GM18907 (cell line): ENCODE measurements around the gene WWTR1.

Experiments
- ATAC-seq: cut with Tn5 transposase; IDR thresholded peaks from one replicate; pipeline ENCODE4 v1.9.1; 2021; ENCODE audit warnings: mild to moderate bottlenecking, moderate library complexity; ENCODE audit not compliant: unreplicated experiment

The WWTR1 gene

DNA sequence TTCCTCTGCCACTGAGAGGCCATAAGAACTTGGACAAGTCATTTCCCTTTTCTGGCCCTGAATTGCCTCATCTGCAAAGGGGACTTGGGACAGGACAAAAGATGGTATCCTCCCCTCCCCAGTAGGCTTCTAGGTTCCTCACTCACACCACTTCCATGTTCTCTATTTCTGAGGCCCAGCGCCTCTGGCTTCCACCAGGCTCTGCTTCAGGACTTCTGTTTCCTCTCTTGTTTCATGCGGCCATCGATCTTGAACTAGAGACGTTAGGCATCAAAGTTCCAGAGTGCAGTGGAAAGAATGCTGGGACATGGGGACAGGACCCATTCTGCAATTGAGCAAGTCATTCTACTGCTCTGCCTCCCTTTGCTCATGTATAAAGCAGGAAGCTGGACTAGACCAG, 181.6 kb downstream of the WWTR1 start:
- ATAC-seq: no peak

DNA sequence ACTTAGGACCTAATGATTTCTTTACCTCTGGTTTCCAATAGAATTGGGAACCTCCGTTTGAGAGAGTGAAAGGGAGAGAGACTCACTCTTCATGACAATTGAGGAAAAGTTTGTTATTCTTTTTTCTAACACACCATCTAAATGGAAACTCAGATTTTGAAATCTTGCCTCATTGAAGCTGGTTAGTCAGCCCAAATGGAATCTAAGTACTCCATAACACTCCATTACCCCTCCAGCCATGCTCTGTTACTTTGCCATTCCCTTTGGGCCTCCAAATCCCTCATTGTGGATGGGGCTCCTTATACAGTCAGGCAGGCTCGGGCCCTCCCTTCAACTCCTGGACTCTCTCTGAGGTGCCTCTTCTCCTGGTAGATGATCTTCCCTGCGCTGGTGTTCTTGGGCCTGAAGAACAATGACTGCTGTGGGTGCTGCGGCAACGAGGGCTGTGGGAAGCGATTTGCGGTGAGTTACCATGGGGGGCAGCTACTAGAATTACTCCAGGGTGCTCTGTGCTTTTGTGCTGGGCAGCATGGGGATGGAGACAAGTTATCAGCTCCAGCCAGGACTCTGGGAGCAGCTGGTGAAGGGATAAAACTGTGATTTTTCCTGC, 182.3 kb downstream of the WWTR1 start:
- no peak for ATAC-seq

DNA sequence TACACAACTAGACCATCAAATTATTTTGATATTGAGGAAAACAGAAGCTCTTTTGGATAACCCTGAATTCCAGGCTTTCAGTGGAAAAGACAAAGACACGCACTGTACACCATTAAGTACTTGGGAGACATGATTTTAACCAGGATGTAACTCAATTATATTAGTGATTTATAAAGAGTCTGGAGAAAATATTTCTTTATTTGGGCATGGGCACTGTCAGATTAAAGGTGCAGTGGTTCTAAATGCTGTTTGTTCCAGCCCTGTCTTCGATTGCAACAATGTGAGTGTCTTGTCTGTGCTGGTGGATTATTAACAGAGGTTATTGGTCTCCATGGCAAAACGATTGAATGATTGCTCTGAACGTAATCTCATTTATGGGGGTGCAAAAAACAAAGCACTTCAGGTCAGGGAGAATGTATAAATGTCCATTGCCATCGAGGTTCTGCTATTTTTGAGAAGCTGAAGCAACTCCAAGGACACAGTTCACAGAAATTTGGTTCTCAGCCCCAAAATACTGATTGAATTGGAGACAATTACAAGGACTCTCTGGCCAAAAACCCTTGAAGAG, 183.5 kb downstream of the WWTR1 start, which contains the start of gene TM4SF4:
Gene TM4SF4, plus strand, starts transcription at position 448 of the 568 bp plus-strand sequence. CDS start 181 bp downstream, outside the sequence.
- ATAC-seq: no peak

DNA sequence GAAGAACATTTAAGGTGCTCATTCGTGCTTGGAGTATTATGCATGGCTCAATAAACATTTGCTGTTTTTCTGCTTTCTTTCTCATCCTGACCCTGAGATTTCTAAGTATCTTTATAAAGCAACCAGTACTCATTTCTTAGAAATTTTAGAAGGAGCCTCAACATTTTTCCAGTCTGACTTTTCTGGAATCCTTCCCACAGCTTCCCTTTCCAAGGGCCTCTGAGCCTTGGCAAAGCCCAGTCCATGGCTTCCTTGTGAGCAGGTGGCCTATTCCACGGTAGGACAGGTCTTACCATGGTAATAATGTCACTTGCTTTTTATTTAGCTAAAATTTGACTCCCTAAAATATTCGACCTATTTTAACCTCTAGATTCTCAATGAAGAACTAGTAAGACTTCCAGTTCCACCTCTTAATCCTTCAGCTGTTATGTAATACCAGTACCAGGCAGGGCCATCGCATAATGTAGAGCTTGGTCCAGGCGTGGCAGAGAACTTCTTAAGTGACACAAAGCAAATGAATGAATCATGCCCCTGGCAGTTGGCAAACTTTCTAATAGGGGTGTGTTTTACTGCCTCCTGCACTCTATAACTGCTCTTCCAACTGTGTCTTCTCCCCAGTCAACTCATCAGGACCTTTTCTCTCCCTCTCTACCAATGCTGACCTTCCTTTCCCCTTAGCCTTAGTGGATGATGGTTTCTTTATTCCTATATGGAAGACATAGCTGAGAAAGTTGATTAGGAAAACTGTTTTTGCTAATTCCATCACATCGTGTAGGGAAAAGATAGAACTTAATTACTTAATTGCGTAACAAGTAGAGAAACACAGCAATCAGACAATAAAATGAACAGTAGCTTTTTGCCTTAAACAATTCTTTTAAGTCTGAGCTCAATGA, 184.2 kb downstream of the WWTR1 start:
- ATAC-seq: no peak

DNA sequence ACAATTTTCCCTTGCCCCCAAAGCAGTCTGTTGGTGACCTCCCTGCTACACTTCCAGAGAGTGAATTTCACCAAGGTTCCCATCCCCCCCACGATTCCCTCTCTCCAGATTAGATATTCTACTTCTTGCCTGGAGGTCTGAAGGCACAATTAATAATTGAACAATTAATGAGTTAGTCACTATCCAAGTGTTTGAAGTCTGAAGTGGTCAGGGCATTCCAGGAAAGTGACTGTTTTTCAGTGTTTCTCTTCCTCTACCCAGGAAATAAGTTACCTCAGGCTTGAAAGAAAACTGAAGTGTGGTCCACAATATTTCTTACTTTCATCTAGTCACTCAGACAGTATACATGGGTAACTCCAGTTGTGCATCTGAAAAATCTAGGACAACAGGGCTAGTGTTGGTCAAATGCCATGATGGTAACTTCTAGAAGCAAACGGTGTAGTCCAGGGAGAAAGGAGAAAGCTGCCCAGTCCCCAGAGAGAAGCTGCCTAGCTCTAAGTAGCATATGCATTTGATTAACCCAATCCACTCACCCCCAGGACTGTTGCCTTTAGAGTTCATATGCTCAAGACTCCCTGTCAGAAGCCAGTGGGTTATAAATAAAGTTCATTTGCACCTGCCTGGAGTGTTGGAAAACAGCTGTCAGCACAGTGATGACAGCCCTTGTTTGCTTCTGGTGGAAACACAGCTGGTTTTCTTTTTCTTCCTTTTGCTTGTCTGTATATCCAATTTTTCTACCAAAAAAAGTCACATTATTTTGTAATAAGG, 185.6 kb downstream of the WWTR1 start:
- ATAC-seq: no peak

DNA sequence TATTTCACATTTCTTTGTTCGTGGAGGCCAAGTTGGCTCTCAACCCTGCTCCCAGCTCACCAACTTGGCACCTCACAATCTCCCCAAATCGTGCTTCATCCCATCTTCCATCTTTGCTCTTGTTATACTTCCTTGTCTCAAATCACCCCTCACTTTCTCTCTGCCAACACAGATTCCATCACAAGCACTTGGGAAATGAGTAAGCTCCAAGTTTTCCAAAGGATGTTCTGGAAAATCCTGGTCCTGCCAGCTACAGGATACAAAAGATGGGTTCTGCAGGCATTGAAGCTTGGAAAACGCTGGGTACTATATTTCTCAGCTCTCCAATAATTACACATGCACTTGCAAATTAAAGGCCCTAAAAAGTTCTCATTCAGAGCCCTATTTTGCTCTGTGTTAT, 187.4 kb downstream of the WWTR1 start:
- no peak for ATAC-seq

DNA sequence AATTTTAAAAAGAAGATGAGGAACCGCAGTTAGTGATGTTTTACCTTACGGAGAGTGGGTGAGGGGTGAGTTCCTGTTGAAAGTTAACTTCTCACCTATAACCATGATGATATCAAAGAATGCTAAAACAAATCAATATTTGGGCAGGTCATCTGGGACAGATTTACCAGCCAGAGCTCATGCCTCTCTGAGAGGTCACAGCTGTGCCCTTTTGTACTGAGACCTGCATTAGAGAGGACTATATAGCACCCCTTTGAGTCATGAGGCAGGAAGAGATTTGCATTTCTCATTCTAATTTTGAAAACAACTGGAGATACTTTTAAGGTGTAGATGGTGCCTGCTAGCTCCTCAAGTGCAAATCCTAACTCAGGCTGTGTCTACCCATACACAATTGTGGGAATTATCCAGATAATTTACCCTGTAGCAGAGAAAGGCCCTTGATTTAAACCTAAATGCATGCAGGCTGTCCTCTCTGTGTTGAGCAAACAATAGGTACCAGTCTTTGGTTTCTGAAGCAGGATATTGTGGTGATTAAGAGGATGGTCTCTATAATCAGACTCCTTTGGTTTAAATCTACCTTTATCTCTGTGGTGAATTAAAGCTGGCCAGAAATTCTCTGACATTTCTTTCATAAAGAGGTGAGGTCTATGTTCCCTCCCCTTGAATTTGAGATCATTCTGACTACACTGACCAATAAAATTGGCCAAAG, 189.2 kb downstream of the WWTR1 start:
- peak; percentile 89 for ATAC-seq
